Measurements from ENCODE around the gene MTR.

The MTR gene

GRCh38 chr1:236751935-236752334 is 43.2 kb upstream of the MTR start:
- DNase-seq (ENCODE audit: low spot score) = no peak
- in situ Hi-C loops (cut with MboI; ENCODE audit: low sequenced_read_pairs, unreplicated experiment) = no loop called here
- TF ChIP-seq, protein P1, sequence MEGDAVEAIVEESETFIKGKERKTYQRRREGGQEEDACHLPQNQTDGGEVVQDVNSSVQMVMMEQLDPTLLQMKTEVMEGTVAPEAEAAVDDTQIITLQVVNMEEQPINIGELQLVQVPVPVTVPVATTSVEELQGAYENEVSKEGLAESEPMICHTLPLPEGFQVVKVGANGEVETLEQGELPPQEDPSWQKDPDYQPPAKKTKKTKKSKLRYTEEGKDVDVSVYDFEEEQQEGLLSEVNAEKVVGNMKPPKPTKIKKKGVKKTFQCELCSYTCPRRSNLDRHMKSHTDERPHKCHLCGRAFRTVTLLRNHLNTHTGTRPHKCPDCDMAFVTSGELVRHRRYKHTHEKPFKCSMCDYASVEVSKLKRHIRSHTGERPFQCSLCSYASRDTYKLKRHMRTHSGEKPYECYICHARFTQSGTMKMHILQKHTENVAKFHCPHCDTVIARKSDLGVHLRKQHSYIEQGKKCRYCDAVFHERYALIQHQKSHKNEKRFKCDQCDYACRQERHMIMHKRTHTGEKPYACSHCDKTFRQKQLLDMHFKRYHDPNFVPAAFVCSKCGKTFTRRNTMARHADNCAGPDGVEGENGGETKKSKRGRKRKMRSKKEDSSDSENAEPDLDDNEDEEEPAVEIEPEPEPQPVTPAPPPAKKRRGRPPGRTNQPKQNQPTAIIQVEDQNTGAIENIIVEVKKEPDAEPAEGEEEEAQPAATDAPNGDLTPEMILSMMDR (IDR thresholded peaks at IDR 0.05; ENCODE audit: borderline replicate concordance, control extremely low read depth, extremely low read depth, insufficient read depth, missing control alignments) = no peak

DNA sequence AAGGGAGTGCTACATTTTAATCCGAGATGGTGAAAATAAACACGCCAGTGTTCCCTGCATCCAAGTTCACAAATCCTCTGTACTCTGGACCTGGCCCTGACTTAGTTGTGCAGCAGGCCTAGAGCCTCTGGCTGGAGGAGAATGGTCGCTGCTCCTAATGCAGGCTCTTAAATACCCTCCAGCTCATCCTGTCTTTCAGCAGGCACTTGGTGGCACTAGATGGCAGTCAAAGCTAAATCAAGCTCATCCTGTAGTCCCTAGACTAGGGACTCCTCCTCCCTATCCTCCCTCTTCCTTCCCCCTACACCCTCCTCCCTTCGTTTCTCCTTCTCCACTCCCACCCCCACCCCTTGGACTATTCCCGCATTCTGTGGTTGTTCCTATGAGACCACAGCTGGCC is 41.6 kb upstream of the MTR start:
- TF ChIP-seq, protein P1 (IDR thresholded peaks at IDR 0.05; ENCODE audit: borderline replicate concordance, control extremely low read depth, extremely low read depth, insufficient read depth, missing control alignments) = no peak
- DNase-seq (ENCODE audit: low spot score) = no peak
- in situ Hi-C loops (cut with MboI; ENCODE audit: low sequenced_read_pairs, unreplicated experiment) = no loop called here

DNA sequence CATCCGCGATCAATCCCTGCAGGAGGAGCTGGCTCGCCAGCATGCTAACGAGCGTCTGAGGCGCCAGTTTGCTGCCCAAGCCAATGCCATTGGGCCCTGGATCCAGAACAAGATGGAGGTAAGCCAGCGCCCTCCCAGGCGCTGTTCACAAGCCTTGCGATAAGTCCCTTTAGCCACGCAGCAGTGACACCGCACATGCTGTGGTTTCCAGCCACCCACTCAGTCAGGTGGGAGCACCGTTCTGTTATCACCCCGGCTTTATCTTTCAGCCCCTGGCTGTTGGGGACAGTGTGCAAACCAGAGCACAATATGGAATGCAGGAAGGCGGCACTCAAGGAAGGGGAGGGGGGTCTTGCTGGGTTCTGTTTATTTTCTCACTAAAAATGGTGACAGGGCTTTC is 41.1 kb upstream of the MTR start:
- TF ChIP-seq, protein P1 (IDR thresholded peaks at IDR 0.05; ENCODE audit: borderline replicate concordance, control extremely low read depth, extremely low read depth, insufficient read depth, missing control alignments) = no peak
- DNase-seq (ENCODE audit: low spot score) = no peak
- in situ Hi-C loops (cut with MboI; ENCODE audit: low sequenced_read_pairs, unreplicated experiment) = no loop called here

DNA sequence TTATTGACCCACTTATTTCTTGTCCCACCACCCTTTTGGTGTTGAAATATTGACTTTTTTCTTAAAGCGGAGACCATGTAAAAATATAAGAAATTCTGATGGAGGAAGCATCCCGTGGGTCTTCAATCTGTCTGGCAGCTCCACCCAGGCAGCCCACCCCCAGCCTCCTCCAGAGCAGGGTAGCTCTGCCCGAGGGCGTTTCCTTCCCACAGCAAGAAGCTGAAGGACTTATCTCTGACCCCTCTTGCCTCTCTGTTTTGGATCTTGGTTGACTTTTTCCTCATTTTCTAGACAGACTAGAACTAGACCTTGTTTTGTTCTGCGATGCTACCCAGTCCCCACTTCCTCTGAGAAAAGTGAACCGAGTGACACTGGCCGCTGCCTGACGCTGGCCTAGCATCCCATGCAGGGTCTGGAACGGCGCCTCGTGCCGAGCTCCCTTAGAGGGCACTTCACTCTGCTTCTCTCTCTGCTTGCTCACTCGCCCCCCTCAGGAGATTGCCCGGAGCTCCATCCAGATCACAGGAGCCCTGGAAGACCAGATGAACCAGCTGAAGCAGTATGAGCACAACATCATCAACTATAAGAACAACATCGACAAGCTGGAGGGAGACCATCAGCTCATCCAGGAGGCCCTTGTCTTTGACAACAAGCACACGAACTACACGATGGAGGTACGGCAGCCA is 40.4 kb upstream of the MTR start:
- DNase-seq (ENCODE audit: low spot score) = no peak
- in situ Hi-C loops (cut with MboI; ENCODE audit: low sequenced_read_pairs, unreplicated experiment) = no loop called here
- TF ChIP-seq, protein P1 (IDR thresholded peaks at IDR 0.05; ENCODE audit: borderline replicate concordance, control extremely low read depth, extremely low read depth, insufficient read depth, missing control alignments) = no peak

DNA sequence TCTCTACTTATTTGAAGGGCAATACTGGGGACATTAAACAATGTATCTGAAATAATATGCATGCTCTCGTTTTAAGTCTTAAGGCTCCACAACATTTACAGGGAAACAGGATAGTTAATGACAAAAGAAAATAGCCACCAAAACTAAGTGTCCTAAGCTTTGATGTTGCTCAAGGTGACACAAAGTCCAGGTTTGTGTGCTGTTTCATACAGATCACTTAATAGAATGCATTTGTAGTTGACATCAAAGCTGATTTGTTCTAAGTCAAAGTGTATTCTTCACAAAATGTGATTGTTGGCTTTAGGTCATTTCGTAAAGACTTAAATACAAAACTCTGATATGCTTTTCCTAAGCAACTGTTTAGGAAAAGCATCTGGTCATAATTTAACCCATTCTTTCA is 37.5 kb upstream of the MTR start:
- TF ChIP-seq, protein P1 (IDR thresholded peaks at IDR 0.05; ENCODE audit: borderline replicate concordance, control extremely low read depth, extremely low read depth, insufficient read depth, missing control alignments) = no peak
- DNase-seq (ENCODE audit: low spot score) = no peak
- in situ Hi-C loops (cut with MboI; ENCODE audit: low sequenced_read_pairs, unreplicated experiment) = no loop called here

- peak; percentile 69 for DNase-seq (ENCODE audit: low spot score)
- in situ Hi-C loops (cut with MboI; ENCODE audit: low sequenced_read_pairs, unreplicated experiment) = no loop called here
- TF ChIP-seq, protein P1 (IDR thresholded peaks at IDR 0.05; ENCODE audit: borderline replicate concordance, control extremely low read depth, extremely low read depth, insufficient read depth, missing control alignments) = peak; percentile 35
Measured at GRCh38 chr1:236759252-236759859, 35.7 kb upstream of the MTR start.
